GM19035 (cell line): Measurements from ENCODE around the gene MYO1D.

Source experiments
- ATAC-seq: cut with Tn5 transposase; IDR thresholded peaks from one replicate; pipeline ENCODE4 v1.9.1; 2021; ENCODE audit not compliant: unreplicated experiment

Gene MYO1D

GRCh38 chr17:32516450-32516849, 360.5 kb downstream of the MYO1D start:
- ATAC-seq = no peak

DNA sequence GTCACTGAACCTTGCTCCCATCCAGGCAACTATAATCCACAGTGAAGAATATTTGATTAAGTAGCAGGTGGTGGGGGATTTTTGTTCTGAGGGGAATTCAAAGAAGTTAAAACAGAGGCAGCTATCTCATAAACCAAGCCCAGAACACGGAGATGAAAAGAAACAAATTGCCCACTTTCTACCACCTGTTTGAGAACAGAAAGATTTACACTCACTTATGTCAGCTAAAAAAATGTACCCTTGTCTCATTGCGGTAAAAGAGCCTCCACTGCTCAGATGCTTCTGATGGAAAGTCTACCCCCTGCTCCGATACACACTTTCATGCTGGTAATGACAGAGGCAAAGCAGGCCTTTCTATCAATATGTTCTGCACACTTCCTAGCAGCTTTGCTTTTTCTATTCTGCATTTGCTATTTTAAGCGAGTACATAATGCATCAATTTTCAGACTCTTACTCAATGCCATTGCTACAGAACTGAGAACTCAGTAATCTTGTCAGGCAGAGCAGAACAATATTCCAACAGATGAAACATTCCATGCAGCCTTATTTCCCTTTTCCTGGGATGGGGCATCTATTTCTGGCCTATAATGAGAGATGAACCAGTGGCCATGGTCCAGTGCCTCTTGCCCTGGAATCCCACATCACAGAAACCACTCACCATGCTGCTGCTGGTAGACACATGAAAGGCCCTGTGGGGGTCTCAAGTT, 361.1 kb downstream of the MYO1D start:
- ATAC-seq = no peak

- ATAC-seq = no peak
Measured at GRCh38 chr17:32514606-32515005, 362.3 kb downstream of the MYO1D start.

DNA sequence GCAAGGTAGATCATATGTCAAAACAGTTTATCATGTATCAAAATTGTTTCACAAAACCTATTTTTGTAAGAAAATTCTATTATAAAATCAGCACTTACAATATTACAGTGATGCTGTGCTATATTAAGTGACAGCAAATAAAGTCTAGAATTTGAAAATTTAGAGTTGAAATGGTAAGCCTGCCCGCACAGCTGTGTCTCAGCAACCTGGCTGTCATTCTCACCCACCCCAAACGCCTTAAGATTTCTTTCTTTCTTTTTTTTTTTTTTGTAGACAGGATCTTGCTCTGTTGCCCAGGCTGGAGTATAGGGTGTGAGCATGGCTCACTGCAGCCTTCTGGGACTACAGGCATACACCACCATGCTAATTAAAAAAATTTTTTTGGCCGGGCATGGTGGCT, 363.3 kb downstream of the MYO1D start:
- no peak for ATAC-seq

DNA sequence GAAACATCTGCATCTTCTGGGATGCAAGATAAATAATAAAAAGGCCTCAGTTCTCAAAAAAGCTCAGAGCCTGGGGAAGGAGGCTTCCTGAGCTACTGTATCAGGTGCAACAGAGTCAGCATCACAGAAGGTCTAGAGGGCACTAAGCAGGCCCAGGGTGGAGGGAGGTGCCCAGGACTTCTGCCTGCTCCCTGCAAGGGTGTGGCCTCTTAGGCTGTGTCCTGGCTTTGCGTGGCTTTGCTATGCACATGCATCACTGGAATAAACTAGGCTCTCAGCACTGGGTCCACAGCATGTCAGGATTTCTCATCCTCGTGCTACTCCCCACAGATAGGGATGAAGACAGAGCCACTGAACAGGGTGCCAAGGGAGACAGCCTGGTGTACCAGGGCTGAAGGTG, 364.6 kb downstream of the MYO1D start:
- ATAC-seq = no peak

DNA sequence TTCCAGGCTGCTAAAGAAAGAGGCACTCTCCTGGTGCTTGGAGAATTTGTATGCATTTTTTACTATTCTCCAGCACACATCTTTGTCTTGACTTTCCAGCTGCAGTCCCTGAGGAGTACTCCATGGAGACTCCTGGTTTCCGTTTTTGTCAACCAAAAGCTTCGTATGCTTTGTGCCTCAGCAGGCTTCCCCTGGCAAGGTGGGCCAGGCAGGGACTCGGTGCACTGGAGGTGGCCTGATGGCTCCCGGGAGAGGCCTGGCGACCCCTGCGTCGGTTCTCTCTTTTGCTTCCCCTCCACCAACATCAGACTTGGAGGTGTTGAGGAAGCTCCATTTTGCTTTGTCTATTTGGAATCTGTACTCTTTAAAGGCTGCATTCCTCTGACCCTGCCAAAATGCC, 366.5 kb downstream of the MYO1D start:
- no peak for ATAC-seq

DNA sequence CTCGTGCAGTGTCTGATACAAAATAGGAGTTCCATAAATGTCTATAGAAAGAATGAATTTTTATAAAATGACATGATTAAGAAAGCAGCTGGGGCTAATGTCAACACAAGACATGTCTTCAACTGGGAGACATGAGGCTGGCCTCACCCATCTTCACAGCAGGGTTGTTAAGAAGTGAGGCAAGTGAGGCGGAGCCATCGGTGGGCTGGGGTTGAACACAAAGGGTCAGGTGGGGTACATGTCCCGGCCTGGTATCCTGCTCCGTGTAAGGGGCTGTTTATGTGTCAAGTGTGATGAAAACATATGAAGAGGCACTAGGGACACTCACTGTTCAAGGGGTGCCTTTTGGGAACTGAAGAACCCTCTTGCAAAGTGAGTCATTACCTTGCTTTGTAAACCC, 368.0 kb downstream of the MYO1D start:
- no peak for ATAC-seq

DNA sequence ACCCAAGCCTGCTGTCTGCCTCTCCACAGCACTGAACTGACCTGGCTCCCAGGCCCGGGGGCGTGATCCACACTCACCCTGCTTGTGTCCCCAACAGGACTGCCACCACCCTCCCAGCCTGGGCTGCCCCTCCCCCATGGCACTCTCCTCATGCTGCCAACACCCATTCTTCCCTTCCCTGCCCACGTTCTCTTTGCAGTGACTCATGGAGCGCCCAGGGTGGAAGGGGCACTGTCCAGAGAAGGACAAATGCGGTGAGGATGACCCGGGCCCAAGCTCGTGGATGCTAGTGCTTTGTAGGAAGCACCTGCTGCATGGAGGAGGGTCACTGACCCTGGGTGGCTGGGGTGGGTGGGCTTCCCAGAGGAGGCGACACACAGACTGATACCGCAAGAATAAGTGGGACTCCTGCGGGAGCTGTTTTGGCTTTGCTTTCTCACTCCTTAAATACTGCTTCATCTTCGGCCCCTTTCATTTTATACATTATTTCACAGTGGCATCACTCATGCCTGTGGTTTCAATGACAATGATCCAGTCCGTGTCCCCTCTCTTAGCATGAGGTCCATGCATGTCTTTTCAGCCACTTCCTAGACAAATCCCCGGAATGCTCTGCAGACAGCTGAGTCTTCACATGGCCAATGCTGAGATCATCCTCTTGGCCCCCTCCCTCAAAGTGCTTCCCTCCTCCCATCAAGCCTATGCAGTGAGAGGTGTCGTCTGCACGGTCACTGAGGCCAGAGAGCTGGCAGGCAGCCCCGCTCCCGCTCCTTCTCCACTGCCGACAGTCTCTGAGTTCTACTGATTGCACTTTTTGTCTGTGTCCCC, 372.5 kb downstream of the MYO1D start:
- ATAC-seq = no peak

DNA sequence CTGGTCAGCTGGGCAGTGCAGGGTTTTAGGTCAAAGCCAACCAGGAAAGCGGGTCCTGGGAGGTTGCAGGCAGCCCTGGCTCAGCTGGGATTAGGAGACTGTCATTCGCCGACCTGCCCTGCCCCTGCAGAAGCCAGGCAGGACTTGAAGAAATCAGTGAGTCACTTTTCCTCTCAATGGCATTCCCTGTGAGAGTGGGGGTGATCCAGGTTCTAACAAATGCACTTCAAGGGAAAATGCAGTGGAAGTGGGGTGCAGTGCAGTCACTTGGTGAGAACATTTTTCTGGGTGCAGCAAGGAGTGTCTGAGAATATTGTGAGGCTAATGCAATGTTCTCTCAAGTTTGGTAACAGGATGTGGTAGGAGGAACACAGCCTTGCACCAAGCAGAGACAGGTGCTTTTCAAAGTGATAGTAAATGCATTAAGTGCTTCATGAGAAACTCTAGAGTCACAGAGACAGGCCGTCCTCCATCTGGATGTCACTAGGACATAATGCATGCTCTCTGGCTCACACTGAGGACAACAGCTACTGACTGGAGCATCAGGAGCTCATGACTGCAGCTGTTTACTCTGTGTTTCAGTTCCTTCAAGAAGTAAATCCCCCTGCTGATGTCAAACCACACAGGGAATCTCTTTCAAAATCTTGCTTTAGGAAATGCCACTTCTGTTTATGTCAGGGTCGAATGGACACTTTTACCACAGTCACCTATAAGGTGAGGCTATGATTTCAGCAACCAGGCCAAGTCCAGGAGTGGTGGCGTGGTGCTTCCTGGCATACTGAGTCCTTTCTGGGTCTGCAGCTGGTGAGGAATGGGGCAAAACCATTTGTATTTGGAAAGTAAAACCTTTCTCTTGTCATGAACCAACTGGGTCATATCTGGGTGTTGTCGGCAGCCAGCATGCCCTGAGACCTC, 373.4 kb downstream of the MYO1D start:
- ATAC-seq = peak; percentile 89

GRCh38 chr17:32502710-32503109, 374.2 kb downstream of the MYO1D start:
- no peak for ATAC-seq

DNA sequence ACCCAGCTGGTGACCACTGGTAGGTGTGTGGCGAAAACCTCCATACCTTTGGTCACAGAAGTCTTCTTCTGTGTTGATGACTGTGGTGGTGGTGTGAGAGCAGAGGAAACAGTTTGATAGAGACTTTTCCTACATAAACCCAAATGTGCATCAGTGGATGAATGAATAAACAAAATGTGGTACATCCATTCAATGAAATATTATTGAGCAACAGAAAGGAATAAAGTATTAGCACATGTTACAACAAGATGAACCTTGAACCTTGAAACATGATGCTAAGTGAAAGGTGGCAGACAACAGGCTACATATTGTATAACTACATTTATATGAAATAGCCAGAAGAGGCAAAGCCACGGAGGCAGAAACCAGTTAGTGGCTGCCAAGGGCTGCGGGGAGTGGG, 374.9 kb downstream of the MYO1D start:
- no peak for ATAC-seq

GRCh38 chr17:32498391-32498790, 378.5 kb downstream of the MYO1D start:
- no peak for ATAC-seq

GRCh38 chr17:32497431-32498205, 379.3 kb downstream of the MYO1D start:
- no peak for ATAC-seq

DNA sequence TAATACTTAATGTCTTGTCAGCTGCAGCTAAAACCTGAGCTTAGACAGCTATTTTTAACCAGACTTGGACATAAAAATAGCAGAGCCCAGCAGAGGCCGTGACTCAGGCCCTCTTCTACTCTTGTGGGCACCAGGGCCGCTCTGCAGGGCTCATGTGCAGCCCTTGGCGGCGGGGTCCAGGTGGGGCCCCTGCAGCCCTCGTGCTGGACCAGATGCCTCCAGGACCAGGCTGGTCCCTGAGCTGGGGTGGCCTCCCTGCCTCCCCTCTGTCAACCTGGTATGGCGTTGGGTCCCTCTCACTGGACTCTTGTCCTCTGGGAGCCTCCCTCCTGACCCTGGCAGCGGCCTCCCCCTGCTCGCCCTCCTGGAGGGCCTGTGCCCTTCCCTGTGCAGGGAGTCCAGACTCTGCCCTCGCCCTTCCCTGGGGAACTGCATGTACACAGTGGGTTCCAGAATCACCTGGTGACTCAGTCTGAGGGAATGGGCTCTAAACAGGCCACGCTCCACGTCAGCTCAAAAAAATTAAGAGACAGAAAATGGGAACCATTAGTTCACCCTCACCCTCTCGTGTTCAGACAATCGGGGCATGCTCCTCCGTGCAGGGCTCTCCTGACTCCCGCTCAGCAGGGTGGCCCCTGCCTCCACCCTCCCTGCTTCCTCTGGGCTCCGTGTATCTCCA, 380.4 kb downstream of the MYO1D start:
- ATAC-seq = no peak

- no peak for ATAC-seq
Measured at GRCh38 chr17:32495359-32496231, 381.3 kb downstream of the MYO1D start.

GRCh38 chr17:32494621-32495358, 382.1 kb downstream of the MYO1D start:
- ATAC-seq = no peak

DNA sequence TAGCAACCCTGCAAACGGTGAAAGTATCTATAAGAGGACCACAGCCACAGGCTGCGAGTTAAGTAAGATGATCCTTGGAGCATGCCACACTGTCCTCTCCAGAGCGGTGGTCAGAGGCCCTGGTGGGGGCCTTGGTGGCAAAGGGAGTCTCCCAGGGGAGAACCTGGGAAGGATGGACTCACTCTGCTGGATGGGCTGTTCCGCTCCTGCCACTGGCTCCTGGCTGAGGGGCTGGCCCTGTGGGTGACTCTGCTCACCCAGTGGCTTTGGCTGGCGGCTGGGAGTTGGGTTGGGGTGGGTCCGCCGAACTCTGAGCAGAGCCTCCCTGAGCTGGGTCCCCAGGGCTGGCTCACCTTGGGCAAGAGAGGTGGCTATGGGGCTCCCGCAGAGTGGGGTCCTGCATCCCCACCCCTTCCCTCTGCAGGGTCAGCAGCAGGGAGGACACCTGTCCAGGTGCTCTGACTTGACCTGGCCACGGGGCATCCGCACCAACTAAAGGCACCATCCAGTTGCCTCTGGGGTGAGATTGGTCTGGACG, 382.9 kb downstream of the MYO1D start:
- ATAC-seq = no peak

DNA sequence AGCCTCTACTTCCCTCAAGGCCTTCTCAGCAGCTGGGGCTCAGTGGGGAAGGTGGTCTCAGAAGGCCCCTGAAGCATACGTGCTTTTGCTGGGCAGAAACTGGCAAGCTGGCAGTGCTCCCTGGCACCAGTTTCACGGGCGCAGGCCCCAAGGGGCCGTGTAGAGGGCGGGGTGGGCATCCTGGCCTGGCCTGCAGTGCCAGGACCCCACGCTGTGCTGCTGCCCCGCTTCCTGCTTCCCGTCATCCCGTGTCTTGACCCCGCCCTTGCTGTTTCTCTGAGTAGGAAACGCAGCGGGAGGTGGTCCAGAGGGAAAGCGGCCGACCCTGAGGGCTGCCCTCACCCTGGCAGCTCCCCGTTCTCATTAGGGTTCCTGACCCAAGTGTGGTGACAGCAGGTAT, 383.4 kb downstream of the MYO1D start:
- ATAC-seq = no peak
